ENCODE data around the gene PACRG. TPM values are rescaled to one million over a fixed set of nuclear protein-coding genes. Genes with fewer than 3 reads are reported as not detected.

The PACRG gene
- total and polyA plus RNA-seq, 2 of the 13 experiments (the other 11 are each of a cell fraction or from before 2014, with no cell fraction given) = 0.13 TPM; not detected in 1

- no peak for TF ChIP-seq ZSCAN31 (CRISPR knock-in tag; IDR thresholded peaks at IDR 0.05; ENCODE audit: low read depth)
- TF ChIP-seq ZKSCAN5 (CRISPR knock-in tag; IDR thresholded peaks at IDR 0.05) = no peak
Measured at GRCh38 chr6:163356324-163356723, 628.5 kb downstream of the PACRG start (continued).

- CTCF ChIA-PET (ENCODE audit: low intra/inter-chr PET ratio, low total read pairs) = no interaction called here
- no TSS peak for BruUV-seq (replicated peaks)
- TF ChIP-seq PRDM15 (CRISPR knock-in tag; IDR thresholded peaks at IDR 0.05) = no peak
- no peak for TF ChIP-seq ELF4 (CRISPR knock-in tag; IDR thresholded peaks at IDR 0.05; ENCODE audit: borderline replicate concordance)
- TF ChIP-seq FOXK2 (IDR thresholded peaks at IDR 0.05) = peak; percentile 57; the same call in 1 of the 2 replicates
- TF ChIP-seq RNF2 (conservative IDR thresholded peaks at IDR 0.05; ENCODE audit: low read depth) = no peak
- 0 out of 2 replicates have a peak, but pooled peaks have one; percentile 3 for TF ChIP-seq ZBTB40 (IDR thresholded peaks at IDR 0.05)
- no peak for TF ChIP-seq ZBTB40 (CRISPR knock-in tag; IDR thresholded peaks at IDR 0.05)
- TF ChIP-seq LCORL (IDR thresholded peaks at IDR 0.05) = peak; percentile 42; the same call in 1 of the 2 replicates
- TF ChIP-seq LCORL (CRISPR knock-in tag; IDR thresholded peaks at IDR 0.05) = no peak
- TF ChIP-seq FOXA1 (IDR thresholded peaks at IDR 0.05) = peak; percentile 60
- TF ChIP-seq FOXA1 (CRISPR knock-in tag; IDR thresholded peaks at IDR 0.05) = no peak
- TF ChIP-seq PHB2 (IDR thresholded peaks at IDR 0.05; ENCODE audit: partially characterized antibody) = peak; percentile 22
Measured at GRCh38 chr6:163356743-163357142, 629.0 kb downstream of the PACRG start.

More at GRCh38 chr6:163356743-163357142, 629.0 kb downstream of the PACRG start:
- Histone ChIP-seq H3K9ac (ENCODE audit: insufficient read depth, low read depth, low read length) (no peak overlapping the region), H3K36me3 (replicated peaks in 1 of 2; ENCODE audit: control insufficient read depth in 1 of 2, insufficient read depth in 2 of 2, low read length in 2 of 2) (no peaks in the 10 kb centered on the region), H3K4me3 (replicated peaks in 1 of 3; ENCODE audit: insufficient read depth in 1 of 3, low read depth in 2 of 3, low read length in 3 of 3) (no peak overlapping the region), H3K27me3 (ENCODE audit: control insufficient read depth in 1 of 2, insufficient read depth in 2 of 2, low read length in 2 of 2) (peaks cover 0 to 31% of the 10 kb centered on the region in 2 experiments; a peak in 1 of 5 replicates), H3K4me2 (ENCODE audit: low read depth, low read length) (no peak overlapping the region), H4K20me1 (ENCODE audit: insufficient read depth, low read length) (no peaks in the 10 kb centered on the region), H3K27ac (ENCODE audit: extremely low read length, insufficient read depth, low read length) (no peak overlapping the region), H3K4me1 (ENCODE audit: insufficient read depth, low read length) (no peaks in the 10 kb centered on the region), H3K79me2 (ENCODE audit: insufficient read depth, low read length) (no peaks in the 10 kb centered on the region), H2AFZ (ENCODE audit: low read length) (no peak overlapping the region), H3K9me3 (ENCODE audit: low read length) (no peaks in the 10 kb centered on the region)
- DNase-seq (ENCODE audit: low spot score) (no peak), FAIRE-seq (no peak), ATAC-seq (no peak)
- POLR2A ChIA-PET = no interaction called here
- WGBS (ENCODE audit: low lambda C conversion rate) = 92% methylated on average over 6 of the region's 6 CpGs
- in situ Hi-C loops (cut with HindIII; ENCODE audit: extremely low pct_ligation_motif_present, low pct_unique_long_range_greater_than_20kb) = no loop called here
- intact Hi-C loops (cut with micrococcal nuclease; ENCODE audit: unreplicated experiment) = no loop called here
